Lower lobe of right lung (tissue), 2 donors: ENCODE data around the gene PRADC1. TPM values are rescaled to one million over a fixed set of nuclear protein-coding genes. Genes with fewer than 3 reads are reported as not detected.
"Not testable (repeated sequence)": the region's sequence is repeated elsewhere in the genome, so short reads cannot be mapped to it uniquely, and the experiment has no call there.

Source experiments
- ATAC-seq, 2 donors: fragments of 200-7000 bp; cut with Tn5 transposase; one replicate each; pipeline ENCODE4 v1.9.1; 2020 to 2022; ENCODE audit warnings: mild to moderate bottlenecking in 2 of 2, moderate library complexity in 2 of 2
- DNase-seq: peaks from one replicate; pipeline ENCODE4 v3.0.0-alpha.2; 2020
- H3K27ac ChIP-seq: fragments of 200-600 bp; one replicate; pipeline ENCODE4 v1.8.0; 2022
- H3K27me3 ChIP-seq: fragments of 200-600 bp; one replicate; pipeline ENCODE4 v1.8.0; 2022; ENCODE audit warnings: low read depth
- H3K36me3 ChIP-seq: fragments of 200-600 bp; one replicate; pipeline ENCODE4 v1.8.0; 2022; ENCODE audit warnings: mild to moderate bottlenecking
- H3K4me1 ChIP-seq: fragments of 200-600 bp; one replicate; pipeline ENCODE4 v1.8.0; 2022
- H3K4me3 ChIP-seq: fragments of 200-600 bp; one replicate; pipeline ENCODE4 v1.8.0; 2022; ENCODE audit warnings: mild to moderate bottlenecking
- H3K9me3 ChIP-seq: fragments of 200-600 bp; one replicate; pipeline ENCODE4 v1.8.0; 2022
- CTCF ChIP-seq: fragments of 200-600 bp; IDR thresholded peaks from one replicate; pipeline ENCODE4 v1.8.0; 2022; ENCODE audit warnings: antibody characterized with exemption, mild to moderate bottlenecking
- intact Hi-C: fragments of 100-400 bp; cut with DNase I; formaldehyde crosslinking; loops from one replicate; pipeline ENCODE4 v1.11.0; 2022
- total RNA-seq: library from RNA; stranded (reverse); fragmentation: NEBNext Ultra II Directional; extraction: Animal tissue kit (Norgen Biotek cat#: 25700); gene quantifications from one replicate; pipeline ENCODE4 v1.2.1, GENCODE V29; 2021
- donor health status: DM: no; HTN: yes; CAD: no; lungs with severe emphysema.

The PRADC1 gene
- total RNA-seq, 1 donor from 2014 or later = 14.8 TPM

DNA sequence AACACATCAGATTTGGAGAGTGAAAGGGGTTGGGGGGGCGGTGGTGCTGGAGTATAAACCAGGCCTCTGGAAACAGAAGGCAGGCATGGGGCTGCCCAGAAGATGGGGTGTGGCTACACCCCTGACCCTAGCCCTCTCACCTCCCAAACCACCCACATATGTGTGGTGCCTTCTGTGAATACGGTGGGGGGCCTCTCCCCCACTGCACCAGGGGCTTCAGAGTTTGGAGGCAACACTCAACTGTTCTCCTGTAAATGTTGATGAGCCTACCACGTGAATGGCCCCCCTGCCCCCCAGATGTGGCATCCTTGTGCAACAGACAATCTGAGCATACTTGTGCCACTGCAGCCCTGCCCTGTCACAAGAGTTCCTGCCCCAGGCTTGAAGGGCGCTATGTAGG, 31.7 kb upstream of the PRADC1 start:
- DNase-seq (no peak), ATAC-seq (no peak)
- Histone ChIP-seq H3K4me3 (no peak overlapping the region), H3K9me3 (no peaks in the 10 kb centered on the region), H3K36me3 (no peaks in the 10 kb centered on the region), H3K4me1 (no peaks in the 10 kb centered on the region), H3K27ac (no peak overlapping the region), H3K27me3 (peaks cover 32% of the 10 kb centered on the region)
- no peak for TF ChIP-seq CTCF
- intact Hi-C loops = no loop called here

GRCh38 chr2:73264332-73264606, 31.2 kb upstream of the PRADC1 start:
- H3K4me3 ChIP-seq = no peak overlapping the region
- intact Hi-C loops = no loop called here
- no peak for TF ChIP-seq CTCF

DNA sequence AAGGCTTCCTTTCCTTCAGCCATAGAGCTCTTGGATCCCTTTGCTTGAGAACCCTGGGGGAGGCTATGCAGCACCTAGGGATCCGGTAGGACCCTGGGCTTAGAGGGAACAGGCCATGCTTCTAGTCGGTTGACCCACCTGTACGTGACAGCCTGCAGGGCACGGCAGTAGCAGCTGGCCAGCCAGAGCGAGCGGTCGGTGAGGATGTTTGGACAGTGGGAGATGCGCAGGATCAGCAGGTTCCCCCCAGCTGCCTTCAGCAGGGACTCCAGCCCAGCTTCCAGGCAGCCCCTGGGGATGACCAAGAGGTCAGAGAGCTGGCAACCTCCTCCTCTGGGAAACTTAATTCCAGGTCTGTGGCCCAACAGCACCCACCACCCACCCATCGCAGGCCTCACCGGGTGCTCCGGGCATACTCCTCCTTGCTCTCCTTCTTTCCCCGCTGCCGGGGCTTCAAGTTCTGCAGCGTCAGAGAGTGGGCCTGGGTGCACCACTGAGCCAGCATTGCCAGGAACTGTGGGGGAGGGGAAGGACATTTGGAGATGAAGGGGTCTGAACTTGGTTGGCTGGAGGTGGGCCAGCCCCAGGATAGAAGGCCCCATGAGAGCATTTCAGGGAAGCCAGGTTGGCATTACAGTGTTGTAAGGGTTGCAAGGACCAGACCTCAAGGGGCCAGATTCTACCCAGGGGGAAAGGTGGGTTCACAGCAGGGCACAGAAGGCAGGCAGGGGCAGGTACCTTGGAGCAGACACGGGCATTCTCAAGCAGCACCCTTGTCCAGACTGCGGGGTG, 30.7 kb upstream of the PRADC1 start:
- Histone ChIP-seq H3K36me3 (no peaks in the 10 kb centered on the region), H3K4me1 (no peaks in the 10 kb centered on the region), H3K9me3 (no peaks in the 10 kb centered on the region), H3K27ac (no peak overlapping the region), H3K4me3 (no peak overlapping the region), H3K27me3 (peaks cover 28% of the 10 kb centered on the region)
- DNase-seq (no peak), ATAC-seq (no peak)
- TF ChIP-seq CTCF = no peak
- intact Hi-C loops = no loop called here

More at GRCh38 chr2:73264332-73264606, 31.2 kb upstream of the PRADC1 start:
- Histone ChIP-seq H3K9me3 (no peaks in the 10 kb centered on the region), H3K4me1 (no peaks in the 10 kb centered on the region), H3K36me3 (no peaks in the 10 kb centered on the region), H3K27ac (no peak overlapping the region), H3K27me3 (peaks cover 32% of the 10 kb centered on the region)
- DNase-seq (no peak), ATAC-seq (no peak)

- H3K36me3 ChIP-seq, H3K9me3 ChIP-seq, H3K27ac ChIP-seq, DNase-seq, H3K4me3 ChIP-seq, intact Hi-C loops, ATAC-seq, H3K4me1 ChIP-seq: not testable (repeated sequence)
- peaks cover 24% of the 10 kb centered on the region for H3K27me3 ChIP-seq
Measured at GRCh38 chr2:73262691-73263429, 29.8 kb upstream of the PRADC1 start.

DNA sequence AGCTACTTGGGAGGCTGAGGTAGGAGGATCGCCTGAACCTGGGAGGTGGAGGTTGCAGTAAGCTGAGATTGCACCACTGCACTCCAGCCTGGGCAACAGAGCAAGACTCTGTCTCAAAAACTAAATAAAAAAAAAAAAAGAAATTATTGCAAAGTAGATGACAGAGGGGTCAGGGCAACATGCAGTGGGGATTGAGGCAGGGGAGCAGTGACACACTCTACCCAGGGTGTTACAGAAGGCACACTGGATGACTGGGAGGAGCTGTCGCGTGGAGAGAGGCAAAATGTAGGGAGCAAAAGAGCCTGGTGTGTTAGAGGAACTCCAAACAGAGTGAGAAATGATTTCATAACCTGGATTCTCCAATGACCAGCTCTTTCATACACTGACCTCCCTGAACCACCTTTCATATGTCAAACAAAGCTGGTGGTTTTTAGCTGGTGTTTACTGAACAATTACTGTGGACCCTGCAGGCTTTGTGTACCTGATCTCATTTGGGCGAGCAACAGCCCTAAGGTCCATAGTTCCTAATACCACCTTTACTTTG, 29.1 kb upstream of the PRADC1 start:
- no peak for DNase-seq
- Histone ChIP-seq H3K9me3 (no peaks in the 10 kb centered on the region), H3K36me3 (no peaks in the 10 kb centered on the region), H3K27me3 (peaks cover 20% of the 10 kb centered on the region), H3K4me3 (no peak overlapping the region), H3K27ac (no peak overlapping the region), H3K4me1 (no peaks in the 10 kb centered on the region)
- intact Hi-C loops = no loop called here
- ATAC-seq = no peak
- TF ChIP-seq CTCF = no peak
